Stimulated activated CD4-positive, alpha-beta T cell treated with anti-CD3 and anti-CD28 coated beads, Interleukin-4, amount 100 ng/mL, for 1 hour (primary cell): Measurements from ENCODE around the gene SLC5A5.

Experiments
- DNase-seq: peaks from one replicate; pipeline ENCODE4 v3.0.0-alpha.2; 2020

SLC5A5 gene

GRCh38 chr19:17847538-17848366 lies 24.0 kb upstream of the SLC5A5 start, which contains the start of gene JAK3:
TSS of gene JAK3 (minus strand) at chr19:17847982. CDS start at chr19:17844417, 3,565 bp downstream.
- DNase-seq, result peak; percentile 89

DNA sequence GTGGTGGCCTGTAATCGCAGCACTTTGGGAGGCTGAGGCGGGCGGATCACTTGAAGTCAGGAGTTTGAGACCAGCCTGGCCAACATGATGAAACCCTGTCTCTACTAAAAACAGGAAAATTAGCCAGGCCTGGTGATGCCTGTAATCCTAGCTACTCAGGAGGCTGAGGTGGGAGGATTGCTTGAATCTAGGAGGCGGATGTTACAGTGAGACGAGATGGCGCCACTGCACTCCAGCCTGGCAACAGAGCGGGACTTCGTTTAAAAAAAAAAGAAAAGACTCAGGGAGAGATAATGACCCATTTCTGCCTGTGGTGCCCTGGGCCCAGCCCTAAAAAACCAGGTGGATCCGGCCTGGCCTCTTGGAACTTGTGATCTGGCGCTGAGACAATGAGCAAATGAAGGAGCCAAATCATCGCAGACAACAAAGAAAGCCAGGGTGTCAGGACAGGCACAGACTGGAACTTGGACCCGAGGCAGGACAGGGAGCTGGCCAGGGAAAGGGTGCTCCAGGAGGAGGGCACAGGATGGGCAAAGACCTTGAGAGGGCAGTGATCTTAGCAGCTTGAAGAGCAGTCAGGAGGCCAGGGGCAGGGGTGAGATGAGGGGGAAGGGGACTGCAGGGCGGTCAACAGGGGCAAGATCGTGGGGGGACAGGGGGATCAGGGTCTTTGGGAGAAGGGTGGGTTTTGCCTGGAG lies 23.0 kb upstream of the SLC5A5 start:
- no peak for DNase-seq

GRCh38 chr19:17854061-17854460 lies 17.7 kb upstream of the SLC5A5 start:
- no peak for DNase-seq

DNA sequence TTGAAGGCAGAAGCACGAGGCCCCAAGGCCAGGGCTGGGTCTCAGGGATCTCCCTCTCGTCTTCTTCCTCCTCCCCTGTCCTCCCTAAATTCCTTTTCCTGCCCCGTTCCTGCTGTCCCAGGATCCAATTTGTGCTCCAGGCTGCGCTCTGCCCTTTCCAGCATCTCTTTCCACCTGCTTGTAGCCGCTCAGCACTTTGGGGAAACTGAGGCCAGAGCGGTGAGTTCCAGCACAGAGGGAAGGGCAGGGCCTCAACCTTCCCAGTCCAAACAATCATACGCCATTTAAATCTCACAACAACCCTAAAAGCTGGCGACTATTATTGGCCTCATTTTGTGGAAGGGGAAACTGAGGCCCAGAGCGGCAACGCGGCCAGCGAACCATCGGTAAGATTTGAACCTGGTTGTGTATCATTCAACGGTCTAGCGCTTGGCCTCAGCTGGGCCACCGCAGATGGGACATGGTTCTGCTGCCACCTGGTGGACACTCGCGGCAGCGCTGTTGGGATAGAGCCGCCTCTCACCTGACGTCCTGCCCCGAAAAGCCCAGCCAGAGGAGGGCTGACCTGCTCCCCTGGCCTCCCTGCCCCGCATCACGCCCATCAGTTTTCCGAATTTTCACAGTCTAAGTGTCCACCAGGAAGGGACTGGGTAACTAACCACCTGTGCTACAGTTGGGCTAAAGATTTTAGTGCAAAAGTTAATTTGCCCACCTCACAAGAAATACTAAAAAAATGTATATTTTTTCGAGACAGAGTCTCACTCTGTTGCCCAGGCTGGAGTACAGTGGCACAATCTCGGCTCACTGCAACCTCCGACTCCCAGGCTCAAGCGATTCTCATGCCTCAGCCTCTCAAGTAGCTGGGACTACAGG lies 16.2 kb upstream of the SLC5A5 start:
- peak; percentile 93 for DNase-seq

GRCh38 chr19:17859533-17860330 lies 12.0 kb upstream of the SLC5A5 start, which contains the start of gene RPL18A:
TSS of gene RPL18A (plus strand) at chr19:17859910. CDS start at chr19:17859957, 47 bp downstream.
- DNase-seq, result peak; percentile 98

GRCh38 chr19:17860331-17860992 lies 11.3 kb upstream of the SLC5A5 start:
- DNase-seq, result no peak

GRCh38 chr19:17860993-17861360 lies 10.8 kb upstream of the SLC5A5 start:
- no peak for DNase-seq

- no peak for DNase-seq
These were observed 10.0 kb upstream of the SLC5A5 start for GRCh38 chr19:17861542-17862402.

- no peak for DNase-seq
These were observed 8.8 kb upstream of the SLC5A5 start for GRCh38 chr19:17862711-17863519.

GRCh38 chr19:17863520-17864182 lies 8.1 kb upstream of the SLC5A5 start:
- DNase-seq, result no peak

DNA sequence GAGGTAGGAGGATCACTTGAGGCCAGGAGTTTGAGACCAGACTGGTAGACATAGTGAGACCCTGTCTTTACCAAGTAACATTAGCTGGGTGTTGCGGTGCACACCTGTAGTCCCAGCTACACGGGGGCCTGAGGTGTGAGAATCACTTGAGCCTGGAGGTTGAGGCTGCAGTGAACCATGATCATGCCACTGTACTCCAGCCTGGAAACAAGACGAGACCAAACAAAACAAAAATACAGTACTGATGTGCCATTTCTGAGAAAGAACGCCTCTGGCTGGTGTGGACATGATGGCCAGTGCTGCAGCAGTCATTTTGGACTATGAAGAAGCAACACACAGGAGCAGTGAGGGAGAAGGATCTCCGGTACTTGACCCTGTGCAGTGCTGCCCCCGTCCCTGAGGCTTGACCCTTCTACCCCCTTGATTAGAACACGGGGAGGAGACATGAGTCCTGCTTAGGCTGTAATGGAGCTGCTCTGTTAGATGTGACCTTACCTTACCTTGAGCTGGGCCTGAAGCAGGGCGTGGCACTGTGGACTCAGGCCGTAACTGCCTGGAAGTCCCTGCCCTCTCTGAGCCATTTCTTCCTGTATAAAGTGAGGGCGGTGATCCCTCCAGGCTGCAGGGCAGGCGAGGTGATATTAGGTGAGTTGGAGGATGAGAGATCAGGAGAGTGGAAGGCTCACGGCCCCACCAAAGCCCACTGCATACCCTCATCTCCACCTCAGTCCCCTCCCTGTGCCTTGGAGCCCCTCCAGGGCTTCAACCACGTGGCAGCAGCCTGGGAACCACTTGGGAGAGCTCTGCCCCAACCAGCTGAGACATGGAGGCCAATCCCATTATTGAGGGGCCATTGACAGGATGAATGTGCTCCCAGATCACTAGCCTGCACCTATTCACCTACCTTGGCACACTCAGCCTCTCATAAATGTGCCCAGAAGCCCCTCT lies 6.1 kb upstream of the SLC5A5 start:
- no peak for DNase-seq

DNA sequence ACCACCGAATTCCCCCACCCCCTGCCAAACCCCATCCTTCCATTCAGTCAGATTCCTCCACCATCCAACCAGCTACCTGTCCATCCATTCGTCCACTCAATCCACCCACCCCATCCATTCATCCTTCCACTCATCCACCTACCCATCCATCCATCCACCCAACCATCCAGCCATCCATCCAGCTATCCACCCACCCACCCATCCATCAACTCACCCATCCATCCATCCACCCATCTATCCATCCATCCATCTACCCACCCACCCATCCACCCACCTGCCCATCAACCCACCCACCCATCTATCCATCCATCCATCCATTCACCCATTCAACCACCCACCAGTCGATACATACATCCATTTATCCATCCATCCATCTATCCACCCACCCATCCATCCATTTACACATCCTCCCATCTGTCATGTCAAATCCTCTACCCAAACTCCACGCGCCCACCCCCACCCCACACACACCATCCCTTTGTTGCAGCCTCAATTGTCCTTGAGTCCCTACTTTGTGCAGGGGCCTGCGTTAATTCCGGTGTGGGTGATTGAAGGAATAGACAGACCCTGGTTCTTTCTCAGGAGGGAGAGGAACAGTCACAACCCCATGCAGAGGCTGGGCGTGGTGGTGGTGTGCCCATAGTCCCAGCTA lies 5.3 kb upstream of the SLC5A5 start:
- DNase-seq, result no peak

GRCh38 chr19:17866964-17867486 lies 4.7 kb upstream of the SLC5A5 start:
- DNase-seq, result no peak

DNA sequence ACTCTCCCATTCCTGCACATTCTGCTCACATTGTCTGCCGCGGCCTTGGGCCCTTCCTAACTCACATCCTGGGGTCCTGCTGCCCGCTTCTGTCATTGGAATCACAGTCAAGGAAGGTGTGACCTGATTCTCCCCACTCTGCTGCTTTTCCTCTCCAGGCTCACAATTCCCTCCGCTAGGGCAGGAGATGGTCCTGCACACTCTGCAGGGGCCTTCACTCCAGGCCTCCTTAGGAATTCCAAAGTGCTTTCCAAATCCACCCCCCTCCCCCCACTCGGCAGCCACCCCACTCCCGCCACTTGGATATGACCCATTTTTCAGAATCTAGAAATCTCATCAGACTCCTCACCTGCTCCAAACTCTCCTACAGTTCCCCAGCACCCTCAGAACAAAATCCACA lies 3.1 kb upstream of the SLC5A5 start:
- no peak for DNase-seq

DNA sequence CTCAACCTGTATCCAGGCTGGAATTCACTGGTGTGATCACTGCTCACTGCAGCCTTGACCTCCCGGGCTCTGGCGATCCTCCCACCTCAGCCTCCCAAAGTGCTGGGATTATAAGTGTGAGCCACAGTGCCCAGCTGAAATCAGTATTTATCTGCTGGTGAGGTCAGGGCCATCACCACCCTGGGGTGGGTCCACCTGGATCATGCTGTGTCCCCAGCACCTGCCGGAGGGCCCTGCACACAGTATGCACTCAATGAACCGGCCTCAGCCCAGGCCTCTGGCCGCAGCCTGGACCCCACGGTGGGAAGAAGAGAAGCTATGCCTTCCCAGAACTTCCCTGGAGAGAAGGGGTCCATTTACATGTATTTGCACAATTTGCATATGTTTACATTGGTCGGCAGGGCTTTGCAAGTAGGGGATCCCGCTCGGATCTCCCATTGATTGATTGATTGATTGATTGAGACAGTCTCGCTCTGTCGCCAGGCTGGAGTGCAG lies 2.6 kb upstream of the SLC5A5 start:
- no peak for DNase-seq

GRCh38 chr19:17871032-17871877 lies 490 bp upstream of the SLC5A5 start:
- no peak for DNase-seq
